GM12891 (cell line): Measurements from ENCODE around the gene TPD52L3.
A peak's percentile ranks its signal among the peaks of the same experiment; 100 is the strongest.

Experiments
- DNase-seq: peaks from one replicate; pipeline ENCODE4 v3.0.0; 2011; ENCODE audit warnings: low spot score; ENCODE audit not compliant: insufficient read length
- FAIRE-seq: peaks from 2 replicates; lab custom pipeline; 2011; peaks lifted over from hg19 to GRCh38; lab: Jason Lieb, UNC
- PAX5 ChIP-seq: IDR thresholded peaks from 2 replicates; pipeline ENCODE4 v1.6.1; 2011; ENCODE audit warnings: low read length, moderate library complexity, mild to moderate bottlenecking; ENCODE audit not compliant: insufficient read depth, severe bottlenecking
- POLR2A ChIP-seq: IDR thresholded peaks from 2 replicates; pipeline ENCODE4 v1.6.1; 2011; ENCODE audit warnings: low read depth, low read length, control low read depth
- POLR2AphosphoS5 ChIP-seq: IDR thresholded peaks from 2 replicates; pipeline ENCODE4 v1.6.1; 2011; ENCODE audit warnings: low read depth, low read length, control low read depth
- POU2F2 ChIP-seq: IDR thresholded peaks from 2 replicates; pipeline ENCODE4 v1.6.1; 2011; ENCODE audit warnings: low read depth, mild to moderate bottlenecking, control low read depth, low read length, moderate library complexity
- SPI1 ChIP-seq: IDR thresholded peaks from 2 replicates; pipeline ENCODE4 v1.6.1; 2011; ENCODE audit warnings: low read depth, low read length, control low read depth
- TAF1 ChIP-seq: IDR thresholded peaks from 2 replicates; pipeline ENCODE4 v1.6.1; 2011; ENCODE audit warnings: low read depth, low read length, control low read depth

Gene TPD52L3

GRCh38 chr9:6354072-6354686 is 26.0 kb downstream of the TPD52L3 start:
- TF ChIP-seq PAX5 (no peak), POLR2AphosphoS5 (no peak), TAF1 (no peak), POU2F2 (no peak), SPI1 (no peak), POLR2A (no peak)
- DNase-seq (peak; percentile 32), FAIRE-seq (peak; percentile 96)

GRCh38 chr9:6355728-6356127 is 27.6 kb downstream of the TPD52L3 start:
- DNase-seq (no peak), FAIRE-seq (peak; percentile 54)
- no peak for TF ChIP-seq POLR2AphosphoS5
- TF ChIP-seq TAF1: no peak
- TF ChIP-seq POU2F2: no peak
- no peak for TF ChIP-seq PAX5
- no peak for TF ChIP-seq POLR2A
- no peak for TF ChIP-seq SPI1

- no peak for FAIRE-seq
- TF ChIP-seq POLR2AphosphoS5 (no peak), PAX5 (no peak), POLR2A (no peak)
- no peak for DNase-seq
Observed at GRCh38 chr9:6356441-6356840, 28.3 kb downstream of the TPD52L3 start.

- FAIRE-seq (no peak), DNase-seq (no peak)
- TF ChIP-seq POLR2AphosphoS5 (no peak), PAX5 (no peak), POLR2A (no peak), TAF1 (no peak), POU2F2 (no peak), SPI1 (no peak)
Observed at GRCh38 chr9:6356904-6357303, 28.7 kb downstream of the TPD52L3 start.

GRCh38 chr9:6367128-6367890 is 39.1 kb downstream of the TPD52L3 start:
- no peak for FAIRE-seq
- DNase-seq: no peak
- TF ChIP-seq TAF1 (no peak), PAX5 (no peak), POLR2AphosphoS5 (no peak), POLR2A (no peak), POU2F2 (no peak), SPI1 (no peak)

- DNase-seq (no peak), FAIRE-seq (no peak)
- TF ChIP-seq PAX5 (no peak), POLR2AphosphoS5 (no peak), POLR2A (no peak), POU2F2 (no peak), TAF1 (no peak)
Observed at GRCh38 chr9:6368831-6369230, 40.7 kb downstream of the TPD52L3 start.
